HepG2 (cell line): ENCODE data around the gene RBP5. TPM values are rescaled to one million over a fixed set of nuclear protein-coding genes. Genes with fewer than 3 reads are reported as not detected.

Experiments used
- ATAC-seq: fragments of 200-7000 bp; cut with Tn5 transposase; 3 replicates; pipeline ENCODE4 v1.9.1; 2020; ENCODE audit warnings: mild to moderate bottlenecking, moderate library complexity
- BruUV-seq: library from RNA; stranded (reverse); fragments of 400-500 nt; replicated peaks from 2 replicates; lab custom pipeline; 2021; lab: Mats Ljungman, UMichigan
- CTCF ChIA-PET: fragments of 300-600 bp; formaldehyde crosslinking; extraction: SDS; loops from one replicate; lab custom pipeline; 2021; ENCODE audit warnings: low total read pairs, inconsistent platforms, low intra/inter-chr PET ratio; lab: Yijun Ruan, JAX
- POLR2A ChIA-PET: fragments of 350-600 bp; sonication (Branson Sonifier 250); formaldehyde crosslinking; loops from one replicate; lab custom pipeline; 2020; ENCODE audit warnings: antibody characterized with exemption, inconsistent platforms; lab: Yijun Ruan, JAX
- DNase-seq: peaks from one replicate; pipeline ENCODE4 v3.0.0-alpha.2; 2015; ENCODE audit warnings: low spot score
- FAIRE-seq: peaks from 3 replicates; lab custom pipeline; 2011; peaks lifted over from hg19 to GRCh38; lab: Jason Lieb, UNC
- H2AFZ ChIP-seq: one replicate; pipeline ENCODE4 v1.6.1; 2011; ENCODE audit warnings: low read length, inconsistent platforms
- H3K27ac ChIP-seq: fragments of 300-600 bp; 3 replicates; pipeline ENCODE4 v1.8.0; 2011; ENCODE audit warnings: mixed run types, mild to moderate bottlenecking, mixed read lengths, low read length, inconsistent platforms; ENCODE audit not compliant: insufficient read depth; ENCODE audit errors: extremely low read length
- H3K27me3 ChIP-seq, 2 experiments: fragments of 200-600 bp in 1 of 2; 2 replicates in 1 of 2; 3 replicates in 1 of 2; pipeline versions ENCODE4 v1.6.0 to v1.8.0; 2011; ENCODE audit warnings: low read length in 2 of 2, mild to moderate bottlenecking in 2 of 2, moderate library complexity in 2 of 2, inconsistent platforms in 1 of 2; ENCODE audit not compliant: insufficient read depth in 2 of 2, control insufficient read depth in 1 of 2
- H3K36me3 ChIP-seq, 2 experiments: fragments of 200-600 bp in 1 of 2; replicated peaks in 1 of 2; 2 replicates in 1 of 2; 3 replicates in 1 of 2; pipeline versions ENCODE4 v1.5.1 to v1.8.0; 2011; ENCODE audit warnings: low read length in 2 of 2, inconsistent platforms in 1 of 2; ENCODE audit not compliant: insufficient read depth in 2 of 2, control insufficient read depth in 1 of 2
- H3K4me1 ChIP-seq: 2 replicates; pipeline ENCODE4 v1.5.1; 2012; ENCODE audit warnings: low read length, inconsistent platforms; ENCODE audit not compliant: insufficient read depth
- H3K4me2 ChIP-seq: 2 replicates; pipeline ENCODE4 v1.6.0; 2011; ENCODE audit warnings: low read depth, low read length, inconsistent platforms
- H3K4me3 ChIP-seq, 3 experiments: fragments of 200-600 bp in 1 of 3; sonication (generic), shearing (Covaris generic) in 1 of 3; replicated peaks in 1 of 3; 2 replicates each; pipeline ENCODE4 v1.5.1; 2011 to 2016; ENCODE audit warnings: low read length in 3 of 3, inconsistent platforms in 2 of 3, low read depth in 2 of 3, mild to moderate bottlenecking in 2 of 3, control low read depth in 1 of 3, mixed read lengths in 1 of 3; ENCODE audit not compliant: insufficient read depth in 1 of 3
- H3K79me2 ChIP-seq: one replicate; pipeline ENCODE4 v1.6.1; 2011; ENCODE audit warnings: low read length, inconsistent platforms; ENCODE audit not compliant: insufficient read depth
- H3K9ac ChIP-seq: 2 replicates; pipeline ENCODE4 v1.6.0; 2011; ENCODE audit warnings: mild to moderate bottlenecking, low read depth, low read length, inconsistent platforms; ENCODE audit not compliant: insufficient read depth
- H3K9me3 ChIP-seq: 2 replicates; pipeline ENCODE4 v1.5.1; 2012; ENCODE audit warnings: mild to moderate bottlenecking, low read length
- H4K20me1 ChIP-seq: 2 replicates; pipeline ENCODE4 v1.6.0; 2011; ENCODE audit warnings: inconsistent platforms, mild to moderate bottlenecking, low read length, moderate library complexity; ENCODE audit not compliant: insufficient read depth
- FOXM1 ChIP-seq: sonication (generic); formaldehyde crosslinking; IDR thresholded peaks from 2 replicates; pipeline ENCODE4 v1.5.0; 2020; ENCODE audit warnings: missing genetic modification reagents
- ONECUT2 ChIP-seq: sonication (generic); formaldehyde crosslinking; IDR thresholded peaks from 2 replicates; pipeline ENCODE4 v1.4.0; 2020; ENCODE audit warnings: missing genetic modification reagents
- STAG1 ChIP-seq: sonication (generic); formaldehyde crosslinking; IDR thresholded peaks from 2 replicates; pipeline ENCODE4 v1.4.0; 2020; ENCODE audit warnings: missing genetic modification reagents
- ZNF292 ChIP-seq: sonication (generic); formaldehyde crosslinking; IDR thresholded peaks from 2 replicates; pipeline ENCODE4 v1.8.1; 2022; ENCODE audit warnings: mild to moderate bottlenecking, low read depth, missing genetic modification reagents, borderline replicate concordance
- ZNF746 ChIP-seq: sonication (generic); formaldehyde crosslinking; IDR thresholded peaks from 2 replicates; pipeline ENCODE4 v1.8.0; 2022; ENCODE audit warnings: mild to moderate bottlenecking, missing genetic modification reagents
- WGBS: methylation state at CpG from one replicate; pipeline ENCODE4 v1.1.6; 2017; ENCODE audit warnings: low lambda C conversion rate; 5-methylcytosine and 5-hydroxymethylcytosine counted together
- in situ Hi-C: cut with HindIII; loops from 2 replicates; pipeline ENCODE4 v1.10.0; 2017; ENCODE audit warnings: low pct_unique_long_range_greater_than_20kb; ENCODE audit not compliant: extremely low pct_ligation_motif_present
- intact Hi-C: fragments of 100-400 bp; cut with micrococcal nuclease; formaldehyde crosslinking; loops from one replicate; pipeline ENCODE4 v1.10.0; 2022; ENCODE audit not compliant: unreplicated experiment
- polyA plus RNA-seq, 8 experiments: library from polyadenylated mRNA; depleted of rRNA in 3 of 8; stranded (reverse) in 7 of 8; unstranded in 1 of 8; fragments of >200 nt; fragmentation: Illumina TruSeq in 4 of 8; extraction: Trizol in 4 of 8; gene quantifications; 2 replicates each; pipeline versions ENCODE4 v1.2.1 to v1.2.3, GENCODE V29; 2011 to 2016; ENCODE audit warnings: low read depth in 4 of 8, missing spikeins in 1 of 8, mixed read lengths in 1 of 8; ENCODE audit not compliant: insufficient read depth in 1 of 8
- total RNA-seq, 5 experiments: library from RNA; depleted of rRNA; stranded (reverse); fragments of >200 nt; fragmentation: Illumina TruSeq; extraction: Trizol; gene quantifications; 2 replicates each; pipeline ENCODE4 v1.2.3, GENCODE V29; 2016; ENCODE audit warnings: low read depth in 1 of 5
- TF ChIP-seq, protein P1 (sequence below): sonication (generic); formaldehyde crosslinking; conservative IDR thresholded peaks from 2 replicates; pipeline ENCODE4 v1.4.0; 2020; ENCODE audit warnings: missing genetic modification reagents
- TF ChIP-seq, protein P2 (sequence below): sonication (generic); formaldehyde crosslinking; IDR thresholded peaks from 2 replicates; pipeline ENCODE4 v1.5.0; 2020; ENCODE audit warnings: mild to moderate bottlenecking, missing genetic modification reagents, borderline replicate concordance
- TF ChIP-seq, protein P3 (sequence below): sonication (generic); formaldehyde crosslinking; IDR thresholded peaks from 2 replicates; pipeline ENCODE4 v1.4.0; 2020; ENCODE audit warnings: mild to moderate bottlenecking, missing genetic modification reagents

RBP5 gene
- total and polyA plus RNA-seq, 2 of the 13 experiments (the other 11 are each of a cell fraction or from before 2014, with no cell fraction given), result 13.8 to 19.8 TPM

DNA sequence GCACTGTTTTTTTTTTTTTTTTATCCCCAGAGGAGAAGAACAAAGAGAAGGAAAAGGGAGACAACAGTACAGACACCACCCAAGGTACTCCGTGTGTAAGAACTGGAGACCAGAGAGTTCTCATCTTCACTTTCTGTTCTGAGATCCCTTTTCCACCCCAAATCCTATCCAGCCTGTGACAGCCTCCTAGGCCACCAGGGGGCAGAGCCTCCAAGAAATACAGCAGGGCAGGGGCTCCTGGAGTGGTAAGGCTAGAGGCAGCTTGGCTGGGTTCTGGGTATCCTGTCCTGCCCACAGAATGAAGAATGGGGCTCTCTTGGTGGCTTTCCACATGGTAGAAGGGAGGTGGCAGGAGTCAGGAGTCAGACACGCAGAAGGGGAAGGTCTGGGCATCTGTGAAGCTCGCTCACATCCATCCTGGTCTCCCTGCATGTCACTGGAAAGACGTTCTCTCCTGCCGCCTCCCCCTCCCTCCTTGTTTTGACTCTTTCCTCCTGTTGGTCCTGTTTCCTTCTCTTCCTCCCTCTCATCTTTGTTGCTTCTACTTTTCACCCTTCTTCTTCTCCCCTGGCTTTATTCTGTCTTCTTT, 13.5 kb upstream of the RBP5 start:
- Histone ChIP-seq H3K36me3 (peaks cover 16 to 61% of the 10 kb centered on the region in 2 experiments), H3K9me3 (no peaks in the 10 kb centered on the region), H3K9ac (no peak overlapping the region), H3K27me3 (no peaks in the 10 kb centered on the region), H3K4me1 (no peaks in the 10 kb centered on the region; the same call in 1 of the 2 replicates), H4K20me1 (no peaks in the 10 kb centered on the region), H3K79me2 (no peaks in the 10 kb centered on the region), H2AFZ (no peak overlapping the region), H3K4me2 (no peak overlapping the region), H3K27ac (no peak overlapping the region), H3K4me3 (no peak overlapping the region)
- CTCF ChIA-PET, result interaction anchor here (0.7 to 2.7 kb wide), 4 partner anchors 14 to 497 kb away, joined by 3 to 16 read pairs (median 3); no protein-coding TSS in a partner anchor
- in situ Hi-C loops, result no loop called here
- no TSS peak for BruUV-seq
- DNase-seq, result peak; percentile 41
- peak; percentile 4 for FAIRE-seq
- intact Hi-C loops, result no loop called here
- whole genome bisulfite sequencing, result 86% methylated on average over 4 of the region's 5 CpGs
- ATAC-seq, result peak; percentile 87
- POLR2A ChIA-PET, result interaction anchor here (1.4 kb wide), 1 partner anchor 14 kb away, joined by 3 read pairs; the partner anchor contains the start of gene RBP5
- peak; percentile 45; the same call in 1 of the 2 replicates for TF ChIP-seq STAG1 (CRISPR knock-in tag)
- TF ChIP-seq ZNF292 (CRISPR knock-in tag), result no peak
- TF ChIP-seq ONECUT2 (CRISPR knock-in tag), result no peak
- TF ChIP-seq FOXM1, result no peak
- no peak for TF ChIP-seq ZNF746 (CRISPR knock-in tag)
- TF ChIP-seq, protein P1, sequence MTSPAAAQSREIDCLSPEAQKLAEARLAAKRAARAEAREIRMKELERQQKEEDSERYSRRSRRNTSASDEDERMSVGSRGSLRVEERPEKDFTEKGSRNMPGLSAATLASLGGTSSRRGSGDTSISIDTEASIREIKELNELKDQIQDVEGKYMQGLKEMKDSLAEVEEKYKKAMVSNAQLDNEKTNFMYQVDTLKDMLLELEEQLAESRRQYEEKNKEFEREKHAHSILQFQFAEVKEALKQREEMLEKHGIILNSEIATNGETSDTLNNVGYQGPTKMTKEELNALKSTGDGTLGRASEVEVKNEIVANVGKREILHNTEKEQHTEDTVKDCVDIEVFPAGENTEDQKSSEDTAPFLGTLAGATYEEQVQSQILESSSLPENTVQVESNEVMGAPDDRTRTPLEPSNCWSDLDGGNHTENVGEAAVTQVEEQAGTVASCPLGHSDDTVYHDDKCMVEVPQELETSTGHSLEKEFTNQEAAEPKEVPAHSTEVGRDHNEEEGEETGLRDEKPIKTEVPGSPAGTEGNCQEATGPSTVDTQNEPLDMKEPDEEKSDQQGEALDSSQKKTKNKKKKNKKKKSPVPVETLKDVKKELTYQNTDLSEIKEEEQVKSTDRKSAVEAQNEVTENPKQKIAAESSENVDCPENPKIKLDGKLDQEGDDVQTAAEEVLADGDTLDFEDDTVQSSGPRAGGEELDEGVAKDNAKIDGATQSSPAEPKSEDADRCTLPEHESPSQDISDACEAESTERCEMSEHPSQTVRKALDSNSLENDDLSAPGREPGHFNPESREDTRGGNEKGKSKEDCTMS (CRISPR knock-in tag), result no peak
- TF ChIP-seq, protein P2, sequence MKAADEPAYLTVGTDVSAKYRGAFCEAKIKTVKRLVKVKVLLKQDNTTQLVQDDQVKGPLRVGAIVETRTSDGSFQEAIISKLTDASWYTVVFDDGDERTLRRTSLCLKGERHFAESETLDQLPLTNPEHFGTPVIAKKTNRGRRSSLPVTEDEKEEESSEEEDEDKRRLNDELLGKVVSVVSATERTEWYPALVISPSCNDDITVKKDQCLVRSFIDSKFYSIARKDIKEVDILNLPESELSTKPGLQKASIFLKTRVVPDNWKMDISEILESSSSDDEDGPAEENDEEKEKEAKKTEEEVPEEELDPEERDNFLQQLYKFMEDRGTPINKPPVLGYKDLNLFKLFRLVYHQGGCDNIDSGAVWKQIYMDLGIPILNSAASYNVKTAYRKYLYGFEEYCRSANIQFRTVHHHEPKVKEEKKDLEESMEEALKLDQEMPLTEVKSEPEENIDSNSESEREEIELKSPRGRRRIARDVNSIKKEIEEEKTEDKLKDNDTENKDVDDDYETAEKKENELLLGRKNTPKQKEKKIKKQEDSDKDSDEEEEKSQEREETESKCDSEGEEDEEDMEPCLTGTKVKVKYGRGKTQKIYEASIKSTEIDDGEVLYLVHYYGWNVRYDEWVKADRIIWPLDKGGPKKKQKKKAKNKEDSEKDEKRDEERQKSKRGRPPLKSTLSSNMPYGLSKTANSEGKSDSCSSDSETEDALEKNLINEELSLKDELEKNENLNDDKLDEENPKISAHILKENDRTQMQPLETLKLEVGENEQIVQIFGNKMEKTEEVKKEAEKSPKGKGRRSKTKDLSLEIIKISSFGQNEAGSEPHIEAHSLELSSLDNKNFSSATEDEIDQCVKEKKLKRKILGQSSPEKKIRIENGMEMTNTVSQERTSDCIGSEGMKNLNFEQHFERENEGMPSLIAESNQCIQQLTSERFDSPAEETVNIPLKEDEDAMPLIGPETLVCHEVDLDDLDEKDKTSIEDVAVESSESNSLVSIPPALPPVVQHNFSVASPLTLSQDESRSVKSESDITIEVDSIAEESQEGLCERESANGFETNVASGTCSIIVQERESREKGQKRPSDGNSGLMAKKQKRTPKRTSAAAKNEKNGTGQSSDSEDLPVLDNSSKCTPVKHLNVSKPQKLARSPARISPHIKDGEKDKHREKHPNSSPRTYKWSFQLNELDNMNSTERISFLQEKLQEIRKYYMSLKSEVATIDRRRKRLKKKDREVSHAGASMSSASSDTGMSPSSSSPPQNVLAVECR (CRISPR knock-in tag), result no peak
- TF ChIP-seq, protein P3, sequence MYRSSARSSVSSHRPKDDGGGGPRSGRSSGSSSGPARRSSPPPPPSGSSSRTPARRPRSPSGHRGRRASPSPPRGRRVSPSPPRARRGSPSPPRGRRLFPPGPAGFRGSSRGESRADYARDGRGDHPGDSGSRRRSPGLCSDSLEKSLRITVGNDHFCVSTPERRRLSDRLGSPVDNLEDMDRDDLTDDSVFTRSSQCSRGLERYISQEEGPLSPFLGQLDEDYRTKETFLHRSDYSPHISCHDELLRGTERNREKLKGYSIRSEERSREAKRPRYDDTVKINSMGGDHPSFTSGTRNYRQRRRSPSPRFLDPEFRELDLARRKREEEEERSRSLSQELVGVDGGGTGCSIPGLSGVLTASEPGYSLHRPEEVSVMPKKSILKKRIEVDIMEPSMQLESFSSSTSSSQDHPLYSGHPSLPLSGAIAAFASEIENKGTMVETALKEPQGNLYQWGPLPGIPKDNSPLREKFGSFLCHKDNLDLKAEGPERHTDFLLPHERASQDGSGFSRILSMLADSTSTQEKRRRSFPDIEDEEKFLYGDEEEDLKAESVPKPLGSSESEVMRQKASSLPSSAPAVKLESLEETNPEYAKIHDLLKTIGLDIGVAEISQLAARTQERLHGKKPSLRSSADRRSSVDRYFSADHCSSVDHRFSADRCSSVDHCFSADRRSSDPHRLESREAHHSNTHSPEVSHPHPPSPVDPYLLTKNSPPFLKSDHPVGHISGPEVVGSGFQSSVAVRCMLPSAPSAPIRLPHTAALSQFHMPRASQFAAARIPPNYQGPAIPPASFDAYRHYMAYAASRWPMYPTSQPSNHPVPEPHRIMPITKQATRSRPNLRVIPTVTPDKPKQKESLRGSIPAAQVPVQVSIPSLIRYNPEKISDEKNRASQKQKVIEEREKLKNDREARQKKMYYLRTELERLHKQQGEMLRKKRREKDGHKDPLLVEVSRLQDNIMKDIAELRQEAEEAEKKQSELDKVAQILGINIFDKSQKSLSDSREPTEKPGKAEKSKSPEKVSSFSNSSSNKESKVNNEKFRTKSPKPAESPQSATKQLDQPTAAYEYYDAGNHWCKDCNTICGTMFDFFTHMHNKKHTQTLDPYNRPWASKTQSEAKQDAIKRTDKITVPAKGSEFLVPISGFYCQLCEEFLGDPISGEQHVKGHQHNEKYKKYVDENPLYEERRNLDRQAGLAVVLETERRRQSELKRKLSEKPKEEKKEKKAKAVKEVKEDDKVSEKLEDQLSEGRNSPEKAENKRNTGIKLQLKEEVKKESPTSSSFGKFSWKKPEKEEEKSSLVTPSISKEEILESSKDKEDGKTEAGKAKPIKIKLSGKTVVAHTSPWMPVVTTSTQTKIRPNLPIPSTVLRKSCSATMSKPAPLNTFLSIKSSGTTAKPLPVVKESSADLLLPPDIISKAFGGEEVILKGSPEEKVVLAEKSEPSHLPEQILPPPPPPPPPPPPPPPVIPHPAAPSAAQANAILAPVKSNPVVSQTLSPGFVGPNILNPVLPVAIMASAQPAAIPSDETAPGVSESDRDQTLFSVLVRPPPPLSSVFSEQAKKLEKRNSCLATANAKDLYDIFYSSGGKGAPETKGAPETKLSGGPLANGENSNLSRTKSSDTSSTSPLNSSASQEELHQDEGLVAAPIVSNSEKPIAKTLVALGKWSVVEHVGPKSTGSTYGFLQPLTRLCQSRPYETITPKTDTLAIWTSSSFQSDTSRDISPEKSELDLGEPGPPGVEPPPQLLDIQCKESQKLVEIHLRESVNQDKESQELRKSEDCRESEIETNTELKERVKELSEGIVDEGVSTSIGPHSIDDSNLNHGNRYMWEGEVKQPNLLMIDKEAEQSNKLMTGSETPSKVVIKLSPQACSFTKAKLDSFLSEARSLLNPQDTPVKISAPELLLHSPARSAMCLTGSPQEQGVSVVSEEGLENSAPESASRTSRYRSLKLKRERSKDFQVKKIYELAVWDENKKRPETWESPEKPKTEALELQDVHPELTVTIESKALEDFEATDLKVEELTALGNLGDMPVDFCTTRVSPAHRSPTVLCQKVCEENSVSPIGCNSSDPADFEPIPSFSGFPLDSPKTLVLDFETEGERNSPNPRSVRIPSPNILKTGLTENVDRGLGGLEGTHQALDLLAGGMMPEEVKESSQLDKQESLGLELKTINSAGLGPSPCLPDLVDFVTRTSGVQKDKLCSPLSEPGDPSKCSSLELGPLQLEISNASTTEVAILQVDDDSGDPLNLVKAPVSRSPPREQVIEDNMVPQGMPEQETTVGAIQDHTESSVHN (CRISPR knock-in tag), result no peak
